Measurements from ENCODE around the gene AMZ2.
"Not testable (repeated sequence)": the region's sequence is repeated elsewhere in the genome, so short reads cannot be mapped to it uniquely, and the experiment has no call there.

AMZ2 gene

GRCh38 chr17:68220786-68221185 lies 27.1 kb upstream of the AMZ2 start:
- FAIRE-seq, result not testable (repeated sequence)

GRCh38 chr17:68221786-68222185 lies 26.1 kb upstream of the AMZ2 start:
- no peak for FAIRE-seq

GRCh38 chr17:68222606-68223005 lies 25.2 kb upstream of the AMZ2 start:
- no peak for FAIRE-seq

- FAIRE-seq, result not testable (repeated sequence)
Observed at GRCh38 chr17:68225055-68225454, 22.8 kb upstream of the AMZ2 start.

- FAIRE-seq, result not testable (repeated sequence)
Observed at GRCh38 chr17:68228039-68228680, 19.7 kb upstream of the AMZ2 start.

- no peak for FAIRE-seq
Observed at GRCh38 chr17:68228817-68229570, 18.8 kb upstream of the AMZ2 start.

- no peak for FAIRE-seq
Observed at GRCh38 chr17:68229619-68230018, 18.2 kb upstream of the AMZ2 start.

DNA sequence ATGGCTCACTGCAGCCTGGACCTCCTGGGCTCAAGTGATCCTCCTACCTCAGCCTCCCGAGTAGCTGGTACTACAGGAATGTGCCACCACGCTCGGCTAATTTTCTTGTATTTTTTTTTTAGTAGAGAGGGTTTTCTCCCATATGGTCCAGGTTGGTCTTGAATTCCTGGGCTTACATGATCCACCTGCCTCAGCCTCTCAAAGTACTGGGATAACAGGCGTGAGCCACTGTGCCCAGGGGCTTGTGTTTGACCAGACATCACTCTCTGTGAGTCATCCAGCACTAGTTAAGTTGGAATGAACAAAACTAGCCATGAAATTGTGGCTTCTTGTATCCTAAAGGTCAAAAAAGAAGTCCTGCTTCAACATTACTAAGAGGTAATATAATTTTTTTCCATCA lies 16.7 kb upstream of the AMZ2 start:
- not testable (repeated sequence) for FAIRE-seq

DNA sequence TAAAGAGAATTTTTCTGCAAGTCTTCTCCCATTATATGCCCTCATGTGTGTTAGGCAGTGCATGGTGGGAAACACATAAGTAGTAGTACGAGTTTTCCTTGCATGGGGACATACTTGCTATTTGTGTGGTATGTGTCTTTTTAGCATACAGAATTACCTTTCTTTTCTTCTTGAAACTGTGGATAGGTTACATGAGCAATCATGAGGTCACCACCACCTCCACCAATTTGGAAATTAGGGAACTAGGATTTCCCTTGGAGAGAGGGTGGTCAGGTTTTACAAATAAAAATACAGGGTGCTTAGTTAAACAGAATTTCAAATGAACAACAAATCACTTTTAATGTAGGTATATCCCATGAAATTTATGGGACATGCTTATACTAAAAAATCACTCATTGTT lies 16.3 kb upstream of the AMZ2 start:
- no peak for FAIRE-seq

DNA sequence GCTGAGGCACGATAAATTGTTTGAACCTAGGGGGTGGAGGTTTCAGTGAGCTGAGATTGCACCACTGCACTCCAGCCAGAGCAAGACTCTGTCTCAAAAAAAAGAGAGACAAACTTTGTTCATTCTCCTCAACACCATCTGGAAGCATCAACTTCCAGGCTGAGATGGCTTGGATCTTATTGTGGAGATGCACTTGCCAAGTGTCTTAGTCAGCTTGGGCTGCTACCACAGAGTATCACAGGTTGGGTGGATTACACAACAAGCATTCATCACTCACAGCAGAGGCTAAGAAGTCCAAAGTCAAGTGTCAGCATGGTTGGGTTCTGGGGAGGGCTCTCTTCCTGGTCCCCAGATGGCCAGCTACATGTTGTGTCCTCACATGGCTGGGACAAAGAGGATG lies 15.1 kb upstream of the AMZ2 start:
- FAIRE-seq, result not testable (repeated sequence)

DNA sequence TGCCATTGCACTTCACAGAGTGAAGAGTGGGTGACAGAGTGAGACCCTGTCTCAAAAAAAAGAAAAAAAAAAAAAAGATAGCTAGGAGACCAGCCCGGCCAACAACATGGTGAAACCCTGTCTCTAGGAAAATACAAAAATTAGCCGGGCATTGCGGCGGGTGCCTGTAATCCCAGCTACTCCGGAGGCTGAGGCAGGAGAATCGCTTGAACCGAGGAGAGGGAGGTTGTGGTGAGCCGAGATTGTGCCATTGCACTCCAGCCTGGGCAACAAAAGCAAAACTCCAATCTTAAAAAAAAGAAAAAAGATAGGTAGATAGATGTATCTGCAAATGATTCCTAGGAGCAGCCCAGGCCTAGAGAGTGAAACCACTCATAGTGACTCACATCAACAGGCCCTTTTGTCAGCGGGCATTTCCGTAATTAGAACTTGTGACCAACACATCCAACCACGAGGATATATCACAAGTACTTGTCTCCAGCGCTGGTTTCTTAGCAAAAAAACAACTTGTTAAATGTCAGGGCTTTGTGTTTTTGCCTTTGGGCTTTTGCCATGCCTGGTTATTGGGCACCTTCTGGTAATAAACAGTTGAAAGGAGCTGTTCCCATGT lies 13.0 kb upstream of the AMZ2 start:
- FAIRE-seq, result not testable (repeated sequence)

DNA sequence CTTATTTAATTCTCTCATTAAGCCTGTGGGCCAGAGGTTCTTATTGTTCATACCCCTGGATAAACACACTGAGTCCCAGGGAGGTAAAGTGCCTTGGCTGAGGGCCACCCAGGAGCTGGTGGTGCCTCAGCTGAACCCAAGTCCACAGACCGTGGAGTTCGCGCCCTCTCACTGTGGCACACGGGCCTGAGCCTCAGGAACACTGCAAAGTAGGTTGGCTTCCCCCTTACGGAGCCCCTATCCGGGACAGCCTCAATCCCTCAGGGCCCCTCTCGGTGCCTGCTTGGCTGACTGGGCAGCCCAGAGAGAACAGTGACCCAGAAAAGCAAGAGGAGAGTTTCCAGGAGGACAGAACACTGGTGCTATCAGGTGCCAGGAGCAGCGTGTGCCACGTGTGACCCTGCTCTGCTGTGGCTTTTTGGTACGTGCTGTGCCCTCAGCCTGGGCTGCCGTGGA lies 12.5 kb upstream of the AMZ2 start:
- not testable (repeated sequence) for FAIRE-seq

DNA sequence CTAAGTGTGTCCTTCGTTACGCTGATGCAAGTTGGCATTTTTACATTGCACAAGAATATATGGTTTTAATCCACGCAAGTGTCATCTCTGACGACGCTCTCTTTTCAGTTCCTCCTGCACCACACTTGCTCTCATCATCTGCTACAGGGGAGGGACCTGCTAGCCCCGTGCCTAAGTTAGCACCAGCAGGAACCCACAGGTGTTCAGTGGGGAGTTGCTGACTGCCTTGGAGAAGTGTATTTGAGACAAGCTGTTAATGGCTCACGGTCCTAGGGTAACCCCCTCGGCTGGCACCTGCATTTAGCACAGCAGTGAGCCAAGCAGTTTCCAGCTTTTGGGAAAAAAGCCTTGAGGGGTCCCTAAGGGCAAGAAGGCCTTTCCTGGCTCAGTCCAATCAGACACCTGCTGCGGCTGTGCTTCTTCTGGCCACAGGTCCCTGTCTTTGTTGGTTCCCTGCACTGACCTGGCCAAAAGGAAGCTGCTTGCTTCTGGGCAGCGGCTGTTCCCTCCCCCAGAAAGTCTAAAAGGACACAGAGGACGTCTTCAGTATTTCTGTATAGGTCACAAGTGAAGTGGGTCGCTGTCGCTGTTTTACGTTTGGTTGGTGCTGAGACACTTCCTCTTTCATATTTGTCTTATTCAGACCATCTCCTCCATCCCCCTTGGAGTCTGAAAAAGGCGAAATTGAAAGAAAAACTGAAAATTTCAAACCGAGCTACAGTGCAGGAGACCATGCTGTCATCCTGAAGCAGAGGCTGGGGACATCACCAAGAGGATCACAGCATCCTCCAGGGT lies 10.3 kb upstream of the AMZ2 start:
- FAIRE-seq, result not testable (repeated sequence)

DNA sequence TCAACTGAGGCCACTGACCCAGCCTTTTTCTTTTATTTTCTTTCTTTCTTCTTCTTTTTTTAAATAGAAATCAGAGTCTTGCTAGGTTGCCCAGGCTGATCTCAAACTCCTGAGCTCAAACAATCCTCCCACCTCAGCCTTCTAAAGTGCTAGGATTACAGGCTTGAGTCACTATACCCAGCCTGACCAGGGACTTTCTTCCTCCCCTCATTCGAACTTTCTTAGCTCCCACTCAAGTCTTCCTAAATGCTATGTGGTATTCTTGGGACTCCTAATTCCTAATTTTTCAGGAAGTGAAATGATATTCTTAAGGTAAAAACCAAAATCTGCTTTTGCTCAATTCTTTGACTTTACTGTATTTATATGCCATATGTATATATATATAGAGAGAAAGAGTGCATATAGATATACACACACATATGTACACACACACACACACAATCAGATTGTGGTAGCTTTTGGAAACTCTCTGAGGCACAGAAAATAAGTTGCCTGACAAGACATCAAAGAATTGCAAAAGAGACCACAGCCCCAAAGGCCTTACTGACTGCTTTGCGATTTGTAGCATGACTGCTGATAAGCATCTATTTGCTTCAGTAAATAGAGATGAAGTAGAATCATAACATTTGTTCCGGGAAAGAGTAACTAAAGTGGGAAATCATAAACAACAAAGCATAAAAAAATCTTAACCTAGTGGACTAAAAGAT lies 9.5 kb upstream of the AMZ2 start:
- no peak for FAIRE-seq

- no peak for FAIRE-seq
Observed at GRCh38 chr17:68238871-68239253, 9.0 kb upstream of the AMZ2 start.

GRCh38 chr17:68239632-68240366 lies 8.0 kb upstream of the AMZ2 start:
- FAIRE-seq, result no peak

- FAIRE-seq, result no peak
Observed at GRCh38 chr17:68246271-68247028, 1.4 kb upstream of the AMZ2 start.

DNA sequence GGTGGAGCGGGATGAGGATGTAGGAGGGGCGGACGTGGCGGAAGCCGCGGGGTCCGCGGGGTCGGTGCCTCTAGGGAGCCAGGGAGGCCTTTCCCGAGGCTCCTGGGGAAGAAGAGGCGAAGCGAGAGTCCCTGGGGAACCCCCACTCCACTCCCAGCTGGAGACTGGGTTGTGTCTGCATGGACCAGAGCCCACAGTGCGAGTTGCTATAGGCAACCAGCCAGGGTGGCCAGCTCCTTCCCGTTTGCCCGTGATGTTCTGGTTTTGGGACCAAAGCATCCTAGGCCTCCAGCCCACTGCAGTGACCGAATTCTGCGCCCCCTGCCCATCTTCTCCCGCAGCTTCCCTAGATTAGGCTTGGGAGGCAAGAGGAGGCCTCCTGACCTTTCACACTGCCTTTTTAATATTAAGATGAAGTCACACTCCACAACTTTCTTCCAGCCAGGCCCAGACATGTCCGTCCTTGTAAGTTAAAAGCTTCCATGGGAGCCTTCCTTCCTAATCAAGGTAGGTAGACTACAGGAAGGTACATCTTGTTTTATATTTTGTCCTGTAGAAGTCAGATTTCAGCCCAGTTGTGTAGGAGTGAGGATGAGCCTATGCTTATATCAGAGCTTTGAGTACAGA lies 469 bp downstream of the AMZ2 start:
- FAIRE-seq, result no peak

DNA sequence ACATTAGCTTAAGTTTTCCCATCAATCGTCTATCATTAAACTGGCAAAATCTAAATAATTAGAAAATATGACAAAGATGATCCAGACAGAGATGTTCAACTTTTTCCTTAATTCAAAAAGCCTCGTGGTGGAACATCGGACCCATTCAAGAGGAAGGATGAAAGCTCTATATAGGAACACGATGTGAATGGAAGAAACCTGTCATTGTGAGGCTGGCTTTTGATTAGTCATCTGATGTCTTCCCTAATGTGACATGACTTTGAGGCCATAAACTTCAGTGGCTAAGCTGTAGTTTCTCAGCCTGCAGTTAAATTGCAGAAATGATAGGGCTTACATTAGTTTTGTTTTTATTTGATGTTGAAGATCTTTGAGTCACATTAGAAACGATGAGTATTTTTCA lies 1.0 kb downstream of the AMZ2 start:
- no peak for FAIRE-seq

- FAIRE-seq, result no peak
Observed at GRCh38 chr17:68249354-68249765, 1.5 kb downstream of the AMZ2 start.
